Activated T-helper 17 cell treated with anti-CD3 and anti-CD28 coated beads, Interleukin-2, amount 50 U/mL, for 72 hours (primary cell): Measurements from ENCODE around the gene FBXW4. TPM values are rescaled to one million over a fixed set of nuclear protein-coding genes. Genes with fewer than 3 reads are reported as not detected.

Source experiments
- ATAC-seq: fragments of 150-1000 bp; cut with Tn5 transposase; replicated peaks from 2 replicates; pipeline ENCODE4 v1.10.0; 2021; ENCODE audit warnings: mild to moderate bottlenecking, moderate library complexity
- H3K27ac Mint-ChIP-seq: one replicate; pipeline ENCODE4 v1.8.0; 2022; ENCODE audit warnings: mixed read lengths
- H3K27me3 Mint-ChIP-seq: one replicate; pipeline ENCODE4 v1.8.0; 2022; ENCODE audit warnings: mixed read lengths
- H3K36me3 Mint-ChIP-seq: one replicate; pipeline ENCODE4 v1.8.0; 2022; ENCODE audit warnings: low read depth, mild to moderate bottlenecking, mixed read lengths
- H3K4me1 Mint-ChIP-seq: one replicate; pipeline ENCODE4 v1.8.0; 2022; ENCODE audit warnings: mixed read lengths
- H3K4me3 Mint-ChIP-seq: one replicate; pipeline ENCODE4 v1.8.0; 2022; ENCODE audit warnings: mild to moderate bottlenecking, mixed read lengths
- H3K9me3 Mint-ChIP-seq: one replicate; pipeline ENCODE4 v1.8.0; 2022; ENCODE audit warnings: mixed read lengths
- total RNA-seq, 2 donors: library from RNA; stranded (reverse); gene quantifications; one replicate each; pipeline ENCODE4 v1.2.3, GENCODE V29; 2022

Gene FBXW4
- total RNA-seq, 2 donors from 2014 or later, result 37.1 to 41.6 TPM

GRCh38 chr10:101570428-101571270, 124.3 kb downstream of the FBXW4 start:
- peak overlapping the region; percentile 66 for H3K4me3 Mint-ChIP-seq
- no peaks in the 10 kb centered on the region for H3K36me3 Mint-ChIP-seq
- peak; percentile 15 for ATAC-seq
- no peak overlapping the region for H3K27ac Mint-ChIP-seq
- no peaks in the 10 kb centered on the region for H3K9me3 Mint-ChIP-seq
- H3K27me3 Mint-ChIP-seq, result peaks cover 32% of the 10 kb centered on the region
- peaks cover 6% of the 10 kb centered on the region for H3K4me1 Mint-ChIP-seq

GRCh38 chr10:101569622-101570427, 125.1 kb downstream of the FBXW4 start:
- H3K36me3 Mint-ChIP-seq, result no peaks in the 10 kb centered on the region

GRCh38 chr10:101569323-101569621, 125.7 kb downstream of the FBXW4 start:
- Mint-ChIP-seq H3K36me3 (no peaks in the 10 kb centered on the region), H3K4me1 (peaks cover 6% of the 10 kb centered on the region), H3K27ac (no peak overlapping the region), H3K4me3 (peak overlapping the region; percentile 66), H3K27me3 (peaks cover 39% of the 10 kb centered on the region), H3K9me3 (no peaks in the 10 kb centered on the region)
- no peak for ATAC-seq

More at GRCh38 chr10:101569622-101570427, 125.1 kb downstream of the FBXW4 start:
- H3K4me1 Mint-ChIP-seq, result peaks cover 6% of the 10 kb centered on the region
- ATAC-seq, result peak; percentile 87
- no peaks in the 10 kb centered on the region for H3K9me3 Mint-ChIP-seq
- peaks cover 37% of the 10 kb centered on the region for H3K27me3 Mint-ChIP-seq
- no peak overlapping the region for H3K27ac Mint-ChIP-seq
- peak overlapping the region; percentile 66 for H3K4me3 Mint-ChIP-seq

- H3K36me3 Mint-ChIP-seq, result no peaks in the 10 kb centered on the region
- no peak for ATAC-seq
- no peaks in the 10 kb centered on the region for H3K9me3 Mint-ChIP-seq
- peaks cover 6% of the 10 kb centered on the region for H3K4me1 Mint-ChIP-seq
- no peak overlapping the region for H3K27ac Mint-ChIP-seq
- peaks cover 44% of the 10 kb centered on the region for H3K27me3 Mint-ChIP-seq
- H3K4me3 Mint-ChIP-seq, result peak overlapping the region; percentile 20
Observed at GRCh38 chr10:101568054-101568745, 126.8 kb downstream of the FBXW4 start.

GRCh38 chr10:101567165-101568006, 127.6 kb downstream of the FBXW4 start:
- Mint-ChIP-seq H3K9me3 (no peaks in the 10 kb centered on the region), H3K27ac (no peak overlapping the region), H3K4me1 (peaks cover 6% of the 10 kb centered on the region), H3K36me3 (no peaks in the 10 kb centered on the region), H3K4me3 (no peak overlapping the region), H3K27me3 (peaks cover 44% of the 10 kb centered on the region)
- ATAC-seq, result peak; percentile 42

GRCh38 chr10:101566333-101567164, 128.4 kb downstream of the FBXW4 start:
- peaks cover 6% of the 10 kb centered on the region for H3K4me1 Mint-ChIP-seq
- H3K4me3 Mint-ChIP-seq, result no peak overlapping the region
- no peaks in the 10 kb centered on the region for H3K9me3 Mint-ChIP-seq
- no peaks in the 10 kb centered on the region for H3K36me3 Mint-ChIP-seq
- H3K27ac Mint-ChIP-seq, result no peak overlapping the region
- H3K27me3 Mint-ChIP-seq, result peaks cover 44% of the 10 kb centered on the region
- no peak for ATAC-seq

- Mint-ChIP-seq H3K27me3 (peaks cover 44% of the 10 kb centered on the region), H3K4me3 (no peak overlapping the region), H3K27ac (no peak overlapping the region), H3K9me3 (no peaks in the 10 kb centered on the region), H3K36me3 (no peaks in the 10 kb centered on the region), H3K4me1 (peaks cover 6% of the 10 kb centered on the region)
- no peak for ATAC-seq
Observed at GRCh38 chr10:101565936-101566332, 129.0 kb downstream of the FBXW4 start.

GRCh38 chr10:101565370-101565900, 129.5 kb downstream of the FBXW4 start:
- Mint-ChIP-seq H3K4me3 (no peak overlapping the region), H3K27ac (no peak overlapping the region), H3K27me3 (peaks cover 44% of the 10 kb centered on the region), H3K9me3 (no peaks in the 10 kb centered on the region), H3K4me1 (peaks cover 6% of the 10 kb centered on the region), H3K36me3 (no peaks in the 10 kb centered on the region)
- no peak for ATAC-seq

GRCh38 chr10:101564490-101564991, 130.4 kb downstream of the FBXW4 start:
- Mint-ChIP-seq H3K27ac (no peak overlapping the region), H3K9me3 (no peaks in the 10 kb centered on the region), H3K27me3 (peaks cover 41% of the 10 kb centered on the region), H3K36me3 (no peaks in the 10 kb centered on the region), H3K4me3 (no peak overlapping the region), H3K4me1 (peaks cover 9% of the 10 kb centered on the region)
- no peak for ATAC-seq

- Mint-ChIP-seq H3K36me3 (no peaks in the 10 kb centered on the region), H3K4me3 (no peak overlapping the region), H3K27ac (no peak overlapping the region), H3K4me1 (peaks cover 15% of the 10 kb centered on the region), H3K9me3 (no peaks in the 10 kb centered on the region), H3K27me3 (peaks cover 36% of the 10 kb centered on the region)
- no peak for ATAC-seq
Observed at GRCh38 chr10:101563497-101564040, 131.4 kb downstream of the FBXW4 start.

GRCh38 chr10:101563007-101563406, 132.0 kb downstream of the FBXW4 start:
- H3K4me1 Mint-ChIP-seq, result peaks cover 19% of the 10 kb centered on the region
- no peaks in the 10 kb centered on the region for H3K36me3 Mint-ChIP-seq
- no peak for ATAC-seq
- H3K27ac Mint-ChIP-seq, result no peak overlapping the region
- no peaks in the 10 kb centered on the region for H3K9me3 Mint-ChIP-seq
- H3K27me3 Mint-ChIP-seq, result peaks cover 30% of the 10 kb centered on the region
- no peak overlapping the region for H3K4me3 Mint-ChIP-seq

GRCh38 chr10:101562231-101562630, 132.7 kb downstream of the FBXW4 start:
- no peak overlapping the region for H3K4me3 Mint-ChIP-seq
- no peaks in the 10 kb centered on the region for H3K9me3 Mint-ChIP-seq
- H3K36me3 Mint-ChIP-seq, result no peaks in the 10 kb centered on the region
- H3K4me1 Mint-ChIP-seq, result peaks cover 24% of the 10 kb centered on the region
- H3K27ac Mint-ChIP-seq, result no peak overlapping the region
- no peak for ATAC-seq
- peaks cover 23% of the 10 kb centered on the region for H3K27me3 Mint-ChIP-seq
